Spleen (tissue), 7 donors: Measurements from ENCODE around the gene ZBTB17.
"Not testable (repeated sequence)": the region's sequence is repeated elsewhere in the genome, so short reads cannot be mapped to it uniquely, and the experiment has no call there.

ENCODE experiments used
- CTCF ChIP-seq, 11 experiments: fragments of 200-600 bp in 7 of 11; fragments of 450-650 bp in 4 of 11; sonication (generic) in 4 of 11; IDR thresholded peaks in 8 of 11; conservative IDR thresholded peaks in 3 of 11; 1 replicate in 7 of 11; 2 replicates in 4 of 11; pipeline versions ENCODE4 v1.4.0 to v1.8.0; 2016 to 2021; ENCODE audit warnings: antibody characterized with exemption in 11 of 11, inconsistent platforms in 4 of 11, mild to moderate bottlenecking in 1 of 11
- POLR2AphosphoS5 ChIP-seq, 3 donors: sonication (generic); formaldehyde crosslinking; IDR thresholded peaks; one replicate each; pipeline ENCODE4 v1.5.1; 2017; ENCODE audit warnings: antibody characterized with exemption in 3 of 3
- donor health status: DM: no; HTN: no; CAD: no; lungs with moderate emphysema.
- donor health status: DM: no; HTN: no; CAD: no.
- donor health status: DM: no; HTN: no; CAD: no.

- TF ChIP-seq CTCF (IDR thresholded peaks at IDR 0.05 in 8 of 11, conservative IDR thresholded peaks at IDR 0.05 in 3 of 11); POLR2AphosphoS5 (IDR thresholded peaks at IDR 0.05): not testable (repeated sequence)
Measured at GRCh38 chr1:15892857-15893599, 82.9 kb downstream of the ZBTB17 start.
